ENCODE measurements around the gene PUS7.

PUS7 gene

DNA sequence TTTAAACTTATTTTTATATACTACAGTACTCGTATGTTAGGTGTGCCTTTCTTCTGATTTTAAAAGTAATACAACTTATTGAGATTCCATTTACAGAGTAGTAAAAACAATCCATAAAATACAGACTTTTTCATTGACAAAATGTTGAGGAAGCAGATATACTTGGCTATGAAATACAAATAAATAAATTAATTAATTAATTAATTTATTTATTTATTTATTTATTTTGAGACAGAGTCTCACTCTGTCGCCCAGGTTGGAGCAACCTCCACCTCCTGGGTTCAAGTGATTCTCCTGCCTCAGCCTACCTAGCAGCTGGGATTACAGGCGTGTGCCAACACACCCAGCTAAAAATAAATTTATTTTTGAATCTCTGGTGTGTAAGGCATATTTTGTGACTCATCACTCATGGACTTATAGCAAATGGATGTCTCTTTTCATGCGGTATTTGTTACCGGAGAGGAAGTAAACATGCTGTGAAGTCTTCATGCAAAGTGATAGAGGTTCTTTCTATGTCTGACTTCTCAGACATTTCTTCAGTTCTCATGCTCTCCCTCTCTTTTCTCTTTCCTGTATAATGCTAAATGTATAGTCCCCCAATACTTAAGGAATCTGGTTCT, 113.2 kb downstream of the PUS7 start:
- no peaks in the 10 kb centered on the region for H4K20me1 ChIP-seq (ENCODE audit: insufficient read depth, low read length)
- no peaks in the 10 kb centered on the region for H3K9me2 ChIP-seq (ENCODE audit: low read depth, low read length)
- no peak overlapping the region for H2AFZ ChIP-seq (ENCODE audit: low read length)
- TF ChIP-seq, protein P1, sequence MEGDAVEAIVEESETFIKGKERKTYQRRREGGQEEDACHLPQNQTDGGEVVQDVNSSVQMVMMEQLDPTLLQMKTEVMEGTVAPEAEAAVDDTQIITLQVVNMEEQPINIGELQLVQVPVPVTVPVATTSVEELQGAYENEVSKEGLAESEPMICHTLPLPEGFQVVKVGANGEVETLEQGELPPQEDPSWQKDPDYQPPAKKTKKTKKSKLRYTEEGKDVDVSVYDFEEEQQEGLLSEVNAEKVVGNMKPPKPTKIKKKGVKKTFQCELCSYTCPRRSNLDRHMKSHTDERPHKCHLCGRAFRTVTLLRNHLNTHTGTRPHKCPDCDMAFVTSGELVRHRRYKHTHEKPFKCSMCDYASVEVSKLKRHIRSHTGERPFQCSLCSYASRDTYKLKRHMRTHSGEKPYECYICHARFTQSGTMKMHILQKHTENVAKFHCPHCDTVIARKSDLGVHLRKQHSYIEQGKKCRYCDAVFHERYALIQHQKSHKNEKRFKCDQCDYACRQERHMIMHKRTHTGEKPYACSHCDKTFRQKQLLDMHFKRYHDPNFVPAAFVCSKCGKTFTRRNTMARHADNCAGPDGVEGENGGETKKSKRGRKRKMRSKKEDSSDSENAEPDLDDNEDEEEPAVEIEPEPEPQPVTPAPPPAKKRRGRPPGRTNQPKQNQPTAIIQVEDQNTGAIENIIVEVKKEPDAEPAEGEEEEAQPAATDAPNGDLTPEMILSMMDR (IDR thresholded peaks at IDR 0.05; ENCODE audit: low read length), result no peak
- H3K4me3 ChIP-seq (ENCODE audit: low read depth, low read length, poor library complexity, severe bottlenecking), result no peak overlapping the region
- H3K9ac ChIP-seq (ENCODE audit: low read length), result no peak overlapping the region
- H3K4me2 ChIP-seq (ENCODE audit: low read length), result no peak overlapping the region
- no peaks in the 10 kb centered on the region for H3K27me3 ChIP-seq (ENCODE audit: insufficient read depth, low read length)
- H3K9me3 ChIP-seq (ENCODE audit: low read length), result no peaks in the 10 kb centered on the region
- no peaks in the 10 kb centered on the region for H3F3A ChIP-seq (ENCODE audit: insufficient read depth, low read length)
- no peaks in the 10 kb centered on the region for H3K36me3 ChIP-seq (ENCODE audit: insufficient read depth, low read length)
- no peaks in the 10 kb centered on the region for H3K79me2 ChIP-seq (ENCODE audit: insufficient read depth, low read length)
- no peak overlapping the region for H3K27ac ChIP-seq (ENCODE audit: low read depth, low read length, poor library complexity, severe bottlenecking)
- H3K4me1 ChIP-seq (ENCODE audit: insufficient read depth, low read length, severe bottlenecking), result no peaks in the 10 kb centered on the region
